Measurements from ENCODE around the gene PDE2A.

Gene PDE2A

GRCh38 chr11:72618803-72619202 lies 55.4 kb downstream of the PDE2A start:
- no peak overlapping the region for H3K4me3 ChIP-seq (replicated peaks; ENCODE audit: low read depth, low read length)
- no peak for TF ChIP-seq CTCF (IDR thresholded peaks at IDR 0.05; ENCODE audit: low read depth, low read length, missing control alignments)
- no peak for DNase-seq (ENCODE audit: extremely low read depth, low read depth)

DNA sequence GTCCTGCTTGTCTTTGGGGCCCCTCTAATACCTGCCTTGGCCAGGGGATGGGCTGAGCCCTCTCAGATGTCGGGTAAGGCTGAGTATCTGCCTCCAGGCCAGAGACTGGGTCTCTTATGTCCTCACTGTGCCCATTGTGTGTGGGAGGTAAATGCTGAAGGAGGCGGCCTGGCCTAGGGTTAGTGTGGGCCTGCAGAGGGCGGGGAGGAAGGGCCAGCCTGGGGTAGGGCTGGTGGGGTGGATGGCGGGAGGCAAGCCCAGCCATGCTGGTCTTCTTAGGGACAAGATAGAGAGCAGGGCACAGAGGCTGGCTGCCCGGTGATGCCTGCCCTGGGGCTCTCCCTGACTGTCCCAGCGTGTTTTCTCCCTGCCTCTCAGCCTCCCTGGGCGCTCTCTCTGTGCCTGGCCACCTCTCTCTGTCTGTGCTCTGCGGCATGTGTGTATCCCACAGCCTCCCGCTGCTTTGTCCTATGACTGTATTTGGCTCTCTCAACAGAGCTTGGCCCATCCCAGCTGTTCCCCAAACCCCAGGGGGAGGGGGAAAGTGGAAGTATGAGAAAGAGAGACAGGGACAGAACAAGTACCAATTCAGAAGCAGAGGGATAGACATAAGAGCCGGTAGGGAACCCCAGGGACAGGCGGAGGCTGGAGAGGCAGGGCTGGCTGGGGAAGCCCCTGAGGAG lies 57.0 kb downstream of the PDE2A start:
- no peak for TF ChIP-seq CTCF (IDR thresholded peaks at IDR 0.05; ENCODE audit: low read depth, low read length, missing control alignments)
- no peak for DNase-seq (ENCODE audit: extremely low read depth, low read depth)
- no peak overlapping the region for H3K4me3 ChIP-seq (replicated peaks; ENCODE audit: low read depth, low read length)

GRCh38 chr11:72616655-72617054 lies 57.6 kb downstream of the PDE2A start:
- H3K4me3 ChIP-seq (replicated peaks; ENCODE audit: low read depth, low read length), result no peak overlapping the region
- no peak for TF ChIP-seq CTCF (IDR thresholded peaks at IDR 0.05; ENCODE audit: low read depth, low read length, missing control alignments)
- DNase-seq (ENCODE audit: extremely low read depth, low read depth), result no peak

DNA sequence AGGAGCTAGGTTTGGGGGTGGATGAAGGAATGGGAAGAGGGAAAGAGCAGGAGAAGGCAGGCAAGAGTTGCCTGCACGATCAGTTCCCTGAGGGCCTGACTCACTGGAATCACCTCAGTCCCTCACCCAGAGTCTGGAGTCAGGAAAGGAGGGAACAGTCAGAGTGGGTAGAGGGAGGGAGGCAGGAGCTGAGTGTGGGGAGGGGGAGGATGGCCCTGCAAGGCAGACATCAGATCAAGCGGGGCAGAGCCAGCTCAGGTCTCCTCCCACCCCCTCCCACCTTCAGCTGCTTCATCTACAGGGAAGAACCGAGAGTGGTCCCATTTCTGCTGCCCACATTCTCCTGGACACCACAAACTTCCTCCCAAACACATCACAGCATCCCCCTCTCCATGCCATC lies 58.9 kb downstream of the PDE2A start:
- no peak for DNase-seq (ENCODE audit: extremely low read depth, low read depth)
- no peak overlapping the region for H3K4me3 ChIP-seq (replicated peaks; ENCODE audit: low read depth, low read length)
- no peak for TF ChIP-seq CTCF (IDR thresholded peaks at IDR 0.05; ENCODE audit: low read depth, low read length, missing control alignments)

DNA sequence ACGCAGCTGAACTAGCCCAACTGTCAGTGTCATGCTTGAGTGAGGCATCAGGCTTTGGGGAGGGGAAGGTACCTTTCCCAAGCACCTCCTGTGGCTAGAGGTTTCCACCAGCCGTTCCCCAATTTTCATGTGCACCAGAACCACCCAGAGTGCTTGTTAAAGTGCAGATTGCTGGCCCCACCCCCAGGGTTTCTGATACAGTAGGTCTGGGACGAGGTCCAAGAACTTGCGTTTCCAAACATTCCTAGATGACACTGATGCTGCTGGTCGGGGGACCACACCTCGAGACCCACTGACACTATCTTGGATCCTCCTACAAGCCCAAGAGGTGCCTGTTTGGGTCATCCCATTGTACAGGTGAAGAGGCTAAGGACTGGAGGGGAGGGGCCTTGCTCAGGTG lies 59.8 kb downstream of the PDE2A start:
- no peak for DNase-seq (ENCODE audit: extremely low read depth, low read depth)
- no peak overlapping the region for H3K4me3 ChIP-seq (replicated peaks; ENCODE audit: low read depth, low read length)
- no peak for TF ChIP-seq CTCF (IDR thresholded peaks at IDR 0.05; ENCODE audit: low read depth, low read length, missing control alignments)

- no peak for TF ChIP-seq CTCF (IDR thresholded peaks at IDR 0.05; ENCODE audit: low read depth, low read length, missing control alignments)
- no peak overlapping the region for H3K4me3 ChIP-seq (replicated peaks; ENCODE audit: low read depth, low read length)
- DNase-seq (ENCODE audit: extremely low read depth, low read depth), result no peak
Measured at GRCh38 chr11:72613977-72614376, 60.2 kb downstream of the PDE2A start.

- H3K4me3 ChIP-seq (replicated peaks; ENCODE audit: low read depth, low read length), result no peak overlapping the region
- TF ChIP-seq CTCF (IDR thresholded peaks at IDR 0.05; ENCODE audit: low read depth, low read length, missing control alignments), result no peak
Measured at GRCh38 chr11:72613450-72613849, 60.8 kb downstream of the PDE2A start.

More at GRCh38 chr11:72613450-72613849, 60.8 kb downstream of the PDE2A start:
- DNase-seq (ENCODE audit: extremely low read depth, low read depth), result no peak
